Transverse colon (tissue), 3 donors: ENCODE measurements around the gene GALNT9.

Experiments
- EP300 ChIP-seq: sonication (generic); formaldehyde crosslinking; IDR thresholded peaks from one replicate; pipeline ENCODE4 v1.6.1; 2017; ENCODE audit warnings: antibody characterized with exemption, low read depth
- POLR2A ChIP-seq: fragments of 450-650 bp; IDR thresholded peaks from one replicate; pipeline ENCODE4 v1.6.1; 2016; ENCODE audit warnings: antibody characterized with exemption, mild to moderate bottlenecking, moderate library complexity
- TF ChIP-seq, protein P1 (sequence below), 5 experiments: fragments of 200-600 bp in 3 of 5; fragments of 450-650 bp in 2 of 5; sonication (generic) in 3 of 5; IDR thresholded peaks; 1 replicate in 2 of 5; 2 replicates in 3 of 5; pipeline ENCODE4 v1.5.1; 2016 to 2017; ENCODE audit warnings: antibody characterized with exemption in 5 of 5, inconsistent platforms in 3 of 5, mild to moderate bottlenecking in 2 of 5, moderate library complexity in 1 of 5

DNA sequence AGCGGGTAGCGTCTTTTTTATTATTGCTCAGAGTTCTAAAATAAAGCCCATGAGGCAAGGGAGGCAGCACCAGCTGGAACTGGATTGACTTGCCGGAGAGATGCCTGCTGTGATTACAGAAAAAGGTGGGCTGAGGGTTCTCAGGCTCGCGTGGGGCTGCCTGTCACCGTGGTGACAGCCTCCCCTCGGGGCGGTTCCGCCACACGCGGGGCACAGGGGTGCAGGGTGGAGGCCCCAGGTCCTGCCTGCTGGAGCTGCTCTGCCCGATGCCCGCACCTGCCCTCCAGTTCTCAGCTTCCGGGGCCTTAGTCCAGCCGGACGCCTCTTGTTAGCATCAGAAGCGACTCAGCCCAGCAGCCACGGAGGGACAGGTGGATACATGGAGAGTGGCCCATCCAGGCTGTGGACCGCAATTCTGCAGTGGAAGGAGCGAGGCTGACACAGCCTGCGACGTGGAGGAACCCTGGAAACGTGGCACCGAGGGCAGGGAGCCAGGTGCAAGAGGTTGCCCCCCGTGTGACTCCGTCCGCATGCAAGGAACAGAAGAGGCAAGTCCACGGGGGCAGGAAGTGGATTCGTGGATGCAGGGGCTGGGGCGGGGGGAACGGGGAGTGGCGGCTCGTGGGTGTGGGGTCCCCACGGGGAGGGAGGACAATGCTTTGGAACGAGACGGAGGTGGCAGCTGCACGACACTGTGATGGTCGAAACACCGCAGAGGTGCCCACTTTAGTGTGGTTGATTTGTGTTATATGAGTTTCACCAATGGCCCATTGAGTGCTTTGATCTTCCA lies 79.5 kb downstream of the GALNT9 start:
- TF ChIP-seq, protein P1, sequence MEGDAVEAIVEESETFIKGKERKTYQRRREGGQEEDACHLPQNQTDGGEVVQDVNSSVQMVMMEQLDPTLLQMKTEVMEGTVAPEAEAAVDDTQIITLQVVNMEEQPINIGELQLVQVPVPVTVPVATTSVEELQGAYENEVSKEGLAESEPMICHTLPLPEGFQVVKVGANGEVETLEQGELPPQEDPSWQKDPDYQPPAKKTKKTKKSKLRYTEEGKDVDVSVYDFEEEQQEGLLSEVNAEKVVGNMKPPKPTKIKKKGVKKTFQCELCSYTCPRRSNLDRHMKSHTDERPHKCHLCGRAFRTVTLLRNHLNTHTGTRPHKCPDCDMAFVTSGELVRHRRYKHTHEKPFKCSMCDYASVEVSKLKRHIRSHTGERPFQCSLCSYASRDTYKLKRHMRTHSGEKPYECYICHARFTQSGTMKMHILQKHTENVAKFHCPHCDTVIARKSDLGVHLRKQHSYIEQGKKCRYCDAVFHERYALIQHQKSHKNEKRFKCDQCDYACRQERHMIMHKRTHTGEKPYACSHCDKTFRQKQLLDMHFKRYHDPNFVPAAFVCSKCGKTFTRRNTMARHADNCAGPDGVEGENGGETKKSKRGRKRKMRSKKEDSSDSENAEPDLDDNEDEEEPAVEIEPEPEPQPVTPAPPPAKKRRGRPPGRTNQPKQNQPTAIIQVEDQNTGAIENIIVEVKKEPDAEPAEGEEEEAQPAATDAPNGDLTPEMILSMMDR (IDR thresholded peaks at IDR 0.05), result no peak
- TF ChIP-seq POLR2A (no peak), EP300 (no peak)
